GOT3 (cell line): ENCODE measurements around the gene HDAC9.

ENCODE experiments used
- DNase-seq: peaks from one replicate; lab custom pipeline; 2025; ENCODE audit warnings: mixed read lengths; lab: John Stamatoyannopoulos, UW

The HDAC9 gene

DNA sequence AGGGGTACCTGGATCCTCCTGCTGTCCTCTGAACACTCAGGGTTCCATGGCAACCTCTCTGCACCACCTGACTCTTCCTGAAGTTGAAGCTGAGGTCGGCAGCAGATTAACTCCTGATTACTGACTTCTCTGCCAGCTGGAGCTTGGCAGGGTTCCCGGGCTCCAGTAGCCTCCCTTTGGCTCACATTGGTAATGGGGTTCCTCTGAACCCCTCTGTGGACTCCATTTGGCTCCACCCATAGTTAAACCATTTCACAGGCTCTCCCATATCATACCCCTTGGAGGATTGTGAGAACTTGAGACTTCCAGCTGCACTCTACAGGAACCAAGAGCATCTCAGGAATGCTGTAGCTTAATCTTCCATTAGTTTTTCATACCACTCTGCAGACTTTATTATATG lies 292.5 kb downstream of the HDAC9 start:
- DNase-seq, result no peak

DNA sequence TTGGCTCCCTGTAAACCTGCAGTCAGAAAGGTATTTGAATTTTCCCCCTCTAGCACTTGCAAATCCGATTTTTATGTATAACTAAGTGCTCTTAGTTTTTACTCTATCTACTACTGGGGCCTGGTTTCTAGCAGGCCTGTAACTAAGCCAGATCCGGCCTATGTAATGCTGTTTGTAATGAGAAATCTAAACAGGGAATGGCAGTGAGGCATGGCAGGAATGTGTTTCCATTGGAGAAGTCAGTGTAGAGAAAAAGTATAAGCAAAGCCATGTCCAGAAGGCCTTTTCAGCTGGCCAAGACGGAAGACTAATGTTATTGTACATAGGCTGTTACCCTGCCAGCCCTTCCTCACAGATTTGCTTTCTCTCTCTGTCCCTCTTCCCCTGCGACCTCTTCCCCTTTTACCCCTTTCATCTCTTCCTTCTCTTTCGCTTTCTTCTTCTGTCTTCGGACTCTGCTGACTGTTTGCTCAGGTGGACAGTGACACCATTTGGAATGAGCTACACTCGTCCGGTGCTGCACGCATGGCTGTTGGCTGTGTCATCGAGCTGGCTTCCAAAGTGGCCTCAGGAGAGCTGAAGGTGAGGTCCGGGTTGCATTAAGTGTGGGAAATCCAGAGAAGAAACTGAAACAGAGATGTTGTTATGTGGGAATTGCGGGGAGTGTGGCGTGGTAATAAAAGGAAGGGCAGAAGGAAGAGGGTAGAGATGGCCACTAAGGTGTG lies 297.5 kb downstream of the HDAC9 start:
- DNase-seq, result no peak

DNA sequence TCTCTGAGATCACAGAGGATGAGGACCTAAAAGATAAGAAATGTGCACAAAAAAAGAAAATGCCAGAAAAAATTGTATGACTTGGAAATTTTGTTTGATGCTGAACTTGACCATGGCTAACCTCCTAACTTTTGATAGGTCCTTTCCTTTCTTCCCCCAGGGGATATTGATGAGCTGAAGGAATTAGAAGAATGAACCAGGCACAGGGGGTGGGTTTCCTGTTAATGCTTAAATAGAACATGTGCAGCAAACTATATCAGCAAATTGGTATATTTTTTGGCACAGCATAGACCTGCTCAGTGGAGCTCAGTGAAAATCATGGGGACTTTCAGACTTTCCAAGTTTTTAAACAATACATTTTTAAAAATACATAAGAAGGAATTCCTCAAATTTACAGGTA lies 300.7 kb downstream of the HDAC9 start:
- no peak for DNase-seq

DNA sequence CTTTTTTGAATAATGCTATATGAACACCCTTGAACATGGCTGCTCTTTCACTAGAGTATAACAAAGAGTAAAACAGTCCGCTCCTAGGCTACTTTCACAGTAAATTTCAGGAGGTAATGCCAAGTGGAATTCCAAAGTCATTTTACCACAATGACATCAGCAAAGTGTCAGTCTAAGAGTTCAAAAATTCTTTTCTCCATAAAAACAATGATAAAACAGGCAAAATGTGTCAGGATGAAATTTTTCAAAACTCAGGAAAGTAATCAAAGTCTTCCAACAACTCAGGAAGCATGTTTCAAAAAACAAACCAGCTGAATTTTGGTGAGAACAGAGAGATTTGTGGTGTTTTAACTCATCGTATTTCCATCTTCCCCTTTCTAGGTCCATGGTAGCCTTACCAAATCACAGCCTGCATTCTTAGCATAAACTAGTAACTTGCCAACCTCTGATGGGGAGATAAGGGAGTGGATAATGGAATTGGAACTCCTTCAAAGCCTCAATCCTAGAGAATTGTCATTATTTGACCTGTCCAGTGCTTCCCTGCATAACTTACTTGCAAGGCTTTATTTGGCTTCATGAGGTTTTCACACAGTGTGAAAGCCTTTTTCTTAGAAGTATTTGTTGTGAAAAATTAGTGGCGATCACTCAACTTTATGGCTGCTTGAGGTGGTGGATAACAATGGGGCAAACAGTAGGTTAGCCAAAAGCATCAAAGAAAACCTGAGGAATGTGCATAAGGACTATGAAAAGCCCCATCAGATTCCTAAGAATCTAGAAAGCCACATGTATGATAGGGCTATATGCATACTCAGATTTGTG lies 302.7 kb downstream of the HDAC9 start:
- no peak for DNase-seq

DNA sequence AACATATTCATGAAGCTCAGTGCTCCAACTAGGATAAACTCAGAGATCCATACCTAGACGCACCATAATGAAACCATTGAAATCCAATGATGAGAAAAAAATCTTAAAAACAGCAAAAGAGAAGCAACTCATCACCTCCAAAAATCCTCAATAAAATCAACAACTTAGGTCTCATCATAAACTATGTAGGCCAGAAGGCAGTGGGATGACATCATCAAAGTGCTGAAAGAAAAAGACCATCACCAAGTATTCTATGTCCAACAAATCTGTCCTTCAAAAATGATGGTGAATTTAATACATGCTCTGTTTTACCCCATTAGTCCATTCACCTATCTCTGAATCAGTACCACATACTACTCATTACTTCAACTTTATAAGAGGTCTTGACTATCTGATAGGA lies 304.4 kb downstream of the HDAC9 start:
- no peak for DNase-seq

DNA sequence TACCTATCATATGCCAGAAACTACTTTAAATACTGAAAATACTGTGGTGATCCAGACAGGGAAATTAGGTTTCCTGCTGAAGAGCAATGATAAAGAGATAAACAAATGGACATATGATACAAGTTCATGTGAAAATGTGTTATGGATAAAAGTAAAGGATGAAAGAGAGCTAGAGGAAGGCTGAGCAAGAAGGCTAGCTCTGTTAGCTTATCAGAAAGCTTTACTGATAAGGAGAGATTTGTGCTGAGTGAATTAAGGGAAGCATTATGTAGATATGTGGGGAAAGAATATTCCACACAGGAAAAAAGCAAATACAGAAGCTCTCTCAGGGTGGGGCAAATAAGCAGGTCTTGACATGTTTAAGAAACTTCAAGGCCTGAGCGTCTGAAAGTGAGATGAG lies 308.4 kb downstream of the HDAC9 start:
- DNase-seq, result no peak

DNA sequence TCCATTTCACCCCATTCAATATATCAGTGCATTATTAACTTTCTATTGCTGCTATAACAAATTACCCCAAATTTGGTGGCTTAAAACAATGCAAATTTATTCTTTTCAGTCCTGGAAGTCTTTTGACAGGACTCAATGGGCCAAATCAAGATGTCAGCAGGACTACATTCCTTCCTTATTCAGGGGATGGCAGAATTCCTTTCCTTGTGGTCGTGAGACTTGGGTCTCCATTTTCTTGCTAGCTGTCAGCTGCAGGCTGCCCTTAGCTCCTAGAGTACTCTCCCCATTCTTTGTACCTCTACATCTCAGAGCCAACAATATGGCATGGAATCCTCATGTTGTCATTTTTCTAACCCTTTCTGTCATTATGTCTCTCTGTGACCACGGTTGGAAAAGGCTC lies 310.6 kb downstream of the HDAC9 start:
- no peak for DNase-seq

DNA sequence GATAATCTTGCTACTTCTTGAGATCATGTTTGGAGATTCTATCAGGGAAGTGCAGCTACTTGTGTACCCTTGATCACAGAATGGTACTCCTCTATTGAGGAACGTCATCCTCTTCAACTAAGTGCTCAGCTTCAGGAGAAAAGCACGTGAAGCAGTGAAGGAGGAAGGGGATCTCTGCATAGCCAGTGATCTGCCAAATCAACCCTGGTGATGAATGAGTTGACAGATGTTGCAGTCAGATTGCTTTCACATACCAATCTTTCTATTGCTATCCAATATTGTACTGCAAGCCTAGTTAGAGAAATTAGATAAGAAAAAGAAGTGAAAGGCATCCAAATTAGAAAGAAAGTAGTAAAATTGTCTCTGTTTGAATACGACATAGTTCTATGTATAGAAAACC lies 312.5 kb downstream of the HDAC9 start:
- no peak for DNase-seq

DNA sequence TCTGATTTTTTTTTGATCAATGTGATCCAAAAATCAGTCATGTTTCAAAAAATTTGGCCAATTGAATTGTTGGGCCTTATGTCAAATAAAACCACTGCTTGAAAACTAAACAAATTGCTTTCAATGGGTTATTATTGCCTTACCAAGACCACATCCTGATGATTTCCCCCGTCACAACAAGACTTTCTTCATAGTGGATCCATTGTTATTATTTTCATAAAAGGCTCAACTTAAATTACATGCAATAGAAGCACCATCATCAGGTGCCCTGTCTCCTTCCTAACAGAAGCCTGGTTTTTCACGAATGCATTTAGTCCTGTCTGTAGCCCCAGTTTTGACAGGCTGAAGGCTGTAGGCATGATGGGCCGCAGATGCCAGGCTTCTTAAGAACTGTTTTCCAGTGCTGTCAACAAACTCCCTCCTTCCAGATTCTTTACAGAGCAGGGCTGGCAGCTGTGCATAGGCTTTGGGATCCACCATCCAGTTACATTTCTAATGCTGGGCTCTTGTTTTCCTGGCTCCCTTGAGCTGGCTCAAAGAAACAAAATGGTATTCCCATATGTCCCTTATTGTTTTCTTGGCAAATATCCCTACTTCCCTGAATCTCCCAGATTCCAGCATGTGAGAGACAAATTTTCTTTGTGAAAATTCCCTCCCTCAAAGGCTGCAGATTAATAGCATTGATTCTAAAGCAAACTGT lies 319.9 kb downstream of the HDAC9 start:
- DNase-seq, result no peak

DNA sequence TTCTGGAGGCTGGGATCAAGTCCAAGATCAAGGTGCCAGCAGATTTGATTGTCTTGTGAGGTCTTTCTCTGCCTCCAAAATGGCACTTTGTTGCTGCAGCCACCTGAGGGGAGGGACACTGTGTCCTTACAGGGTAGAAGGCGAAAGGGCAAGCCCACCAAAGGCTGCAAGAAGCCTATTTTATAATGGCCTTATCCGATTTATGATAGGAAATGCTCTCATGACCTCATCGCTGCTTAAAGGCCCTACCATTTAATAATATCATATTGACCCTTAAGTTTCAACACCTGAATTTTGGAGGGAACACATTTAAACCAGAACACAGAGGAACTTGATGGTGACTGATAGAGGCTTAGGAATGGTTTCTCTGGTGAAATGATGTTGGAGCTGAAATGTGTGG lies 325.4 kb downstream of the HDAC9 start:
- DNase-seq, result no peak

DNA sequence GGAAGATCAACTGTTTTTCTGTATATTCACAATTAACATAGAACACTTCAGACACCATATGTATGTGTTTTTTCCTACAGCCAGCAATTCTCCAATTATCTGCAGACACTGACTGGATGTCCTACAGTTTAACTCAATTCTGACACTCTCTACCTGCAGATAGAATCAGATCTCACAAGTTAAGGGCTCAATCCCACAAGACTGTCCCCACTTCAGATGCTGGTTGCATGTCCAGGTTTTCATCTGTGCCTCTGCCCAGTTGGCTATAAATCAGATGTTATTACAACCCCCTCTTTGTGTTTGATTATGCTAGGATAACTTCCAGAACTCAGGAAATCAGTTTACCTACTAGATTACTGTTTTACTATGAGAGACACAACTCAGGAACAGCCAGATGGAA lies 326.0 kb downstream of the HDAC9 start:
- no peak for DNase-seq

DNA sequence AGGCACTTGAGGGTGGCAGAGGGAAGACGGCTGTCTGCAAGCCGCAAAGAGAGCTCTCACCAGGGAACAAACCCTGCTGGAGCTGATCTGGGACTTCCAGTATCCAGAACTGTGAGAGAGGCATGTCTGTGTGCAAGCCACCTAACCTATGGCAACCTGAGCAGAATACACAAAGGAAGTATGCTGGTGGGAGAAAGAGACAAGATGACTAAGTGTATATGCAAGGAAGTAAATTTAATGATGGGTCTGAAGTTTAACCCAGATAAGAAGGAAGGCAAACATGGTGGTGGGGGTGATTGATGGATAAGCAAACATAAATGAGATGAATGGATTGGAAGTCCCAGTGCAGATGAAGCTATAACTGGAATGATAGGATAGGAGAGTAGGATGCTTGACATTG lies 328.6 kb downstream of the HDAC9 start:
- no peak for DNase-seq

DNA sequence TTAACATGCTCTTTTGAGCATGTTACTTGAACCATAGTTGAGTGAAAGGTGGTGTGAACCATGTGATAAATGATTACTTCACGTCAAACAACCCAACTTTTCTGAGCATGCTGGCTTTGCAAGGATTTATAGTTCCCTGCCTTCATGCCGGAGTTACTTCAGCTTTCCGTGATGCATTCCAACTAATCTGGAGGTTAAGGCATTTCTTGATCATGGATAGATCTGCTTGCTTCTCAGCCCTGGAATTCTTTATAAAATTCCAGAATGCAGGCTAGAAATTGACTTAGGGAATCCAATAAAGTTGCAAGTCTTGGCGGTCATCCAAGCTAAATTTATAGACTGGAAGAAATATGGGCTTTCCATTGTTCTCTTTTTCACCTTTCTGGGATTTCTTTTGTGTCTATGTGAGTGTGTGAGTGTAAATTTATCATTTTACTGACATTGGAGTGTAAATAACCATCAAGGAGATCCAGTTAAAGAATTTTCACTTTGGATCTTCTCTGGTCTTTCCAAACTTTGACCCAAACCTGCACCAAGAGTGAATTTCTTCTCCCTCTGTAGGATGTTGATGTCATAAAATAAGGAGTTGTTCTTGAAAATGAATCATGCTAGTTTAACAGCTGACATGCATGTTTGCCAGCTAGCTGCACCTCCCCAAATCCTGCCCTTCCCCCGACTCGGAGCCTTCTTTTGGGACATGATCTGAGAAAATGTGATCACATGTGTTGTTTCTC lies 332.9 kb downstream of the HDAC9 start:
- DNase-seq, result no peak

DNA sequence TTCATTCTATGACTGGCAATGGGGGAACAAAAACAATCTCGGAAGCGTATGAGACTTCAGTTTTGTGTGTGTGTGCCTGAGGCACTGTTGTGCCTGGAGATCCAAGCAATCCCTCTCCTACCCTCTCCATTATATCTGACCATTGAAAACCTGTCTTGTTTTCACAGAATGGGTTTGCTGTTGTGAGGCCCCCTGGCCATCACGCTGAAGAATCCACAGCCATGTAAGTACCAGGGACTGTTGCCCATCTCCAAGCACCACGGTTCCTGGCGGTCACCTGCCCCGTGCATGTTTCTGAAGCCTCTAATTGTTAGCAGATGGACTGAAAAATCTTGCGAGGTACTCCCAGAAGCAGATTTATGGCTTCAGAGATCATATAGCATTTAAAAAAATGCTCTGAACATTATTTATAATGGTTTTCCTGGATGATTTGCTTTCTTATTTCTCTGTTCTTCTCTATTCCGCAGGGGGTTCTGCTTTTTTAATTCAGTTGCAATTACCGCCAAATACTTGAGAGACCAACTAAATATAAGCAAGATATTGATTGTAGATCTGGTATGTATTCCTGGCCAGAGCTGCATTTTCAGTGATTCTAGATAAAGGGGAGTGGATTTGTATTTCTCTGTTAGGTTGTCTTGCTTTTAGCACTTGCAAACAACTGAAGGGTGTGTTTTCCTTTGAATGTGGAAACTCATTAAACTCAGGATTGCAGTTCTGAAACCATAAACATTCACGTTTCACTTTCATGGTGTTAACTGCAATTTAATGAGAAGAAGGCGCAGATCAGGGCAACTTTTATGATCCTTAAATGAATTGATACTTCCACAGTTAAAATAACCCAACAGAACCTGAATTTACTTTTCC lies 333.7 kb downstream of the HDAC9 start:
- no peak for DNase-seq

DNA sequence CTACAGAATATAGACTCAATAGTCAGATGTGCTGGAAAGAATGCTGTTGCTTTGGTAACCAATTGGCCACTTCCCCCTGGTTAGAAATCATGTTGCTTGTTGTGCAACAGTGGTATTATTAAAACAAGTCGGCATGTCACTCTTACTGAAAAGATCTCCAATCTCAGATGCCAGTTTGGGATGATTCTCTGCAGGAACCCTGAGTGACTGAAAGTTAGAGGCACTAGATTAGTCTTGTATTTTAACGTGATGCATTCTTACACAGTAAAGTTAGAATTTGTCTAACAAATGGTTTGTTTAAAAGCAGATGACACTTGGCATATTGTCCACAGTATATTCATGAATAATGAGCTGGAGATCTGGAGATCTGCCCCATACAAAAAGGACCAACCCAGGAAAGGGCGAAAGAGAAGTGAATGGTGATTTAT lies 334.3 kb downstream of the HDAC9 start:
- DNase-seq, result no peak

DNA sequence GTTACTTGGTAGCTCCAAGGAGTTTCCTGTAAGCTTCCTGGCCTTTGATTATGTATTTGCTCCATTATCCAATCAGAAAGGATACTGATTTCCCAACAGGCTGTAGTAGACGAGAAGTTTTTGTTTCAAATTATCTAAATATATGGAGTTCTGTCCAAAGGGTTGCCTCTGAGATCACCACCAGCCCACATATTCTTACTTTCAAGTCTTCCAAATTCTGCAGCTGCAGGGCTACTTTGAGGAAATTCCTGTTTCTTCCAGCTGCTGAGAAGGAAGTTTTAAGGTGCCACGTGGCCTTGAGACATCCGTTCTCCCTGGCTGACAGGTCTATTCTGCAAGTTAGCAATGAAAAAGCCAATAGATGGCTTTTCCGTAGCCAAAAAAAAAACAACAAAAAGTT lies 335.9 kb downstream of the HDAC9 start:
- no peak for DNase-seq

DNA sequence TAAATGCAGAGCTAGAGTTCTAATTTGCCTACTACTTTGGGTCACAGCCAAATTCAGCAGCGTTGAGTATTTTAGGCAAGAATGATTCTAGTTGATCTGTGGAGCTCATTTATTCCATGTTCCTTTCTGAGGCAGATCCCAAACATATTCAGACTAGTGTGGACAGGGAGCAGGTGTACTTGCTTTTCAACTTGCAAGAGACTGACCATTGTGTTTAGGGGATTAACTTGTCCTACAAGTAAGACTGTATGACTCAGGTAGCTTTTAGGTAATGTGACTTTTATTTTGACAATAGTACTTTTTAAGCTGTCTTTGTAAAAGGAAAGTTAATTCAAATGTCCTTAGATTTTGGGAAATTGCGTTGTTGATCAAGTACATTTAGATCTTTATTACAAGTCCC lies 336.4 kb downstream of the HDAC9 start:
- DNase-seq, result no peak

DNA sequence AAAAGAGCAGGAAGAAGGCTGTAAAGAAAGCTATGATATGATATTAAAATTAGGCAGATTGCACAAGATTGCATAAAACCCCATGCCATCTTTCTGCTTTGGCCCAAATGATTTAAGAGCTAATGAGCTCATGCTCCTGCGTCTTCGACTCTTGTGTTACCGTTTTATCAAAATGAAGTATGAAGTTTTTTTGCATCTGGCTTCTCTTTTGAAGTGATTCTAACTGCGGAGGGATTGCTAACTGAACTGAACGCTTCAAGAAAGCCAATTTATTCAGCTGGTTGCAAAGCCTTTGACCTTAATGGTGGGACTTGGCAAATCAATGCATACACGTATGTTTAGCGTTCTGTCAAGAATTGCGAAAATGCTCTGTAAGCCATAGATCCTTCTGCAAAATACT lies 339.0 kb downstream of the HDAC9 start:
- DNase-seq, result no peak

DNA sequence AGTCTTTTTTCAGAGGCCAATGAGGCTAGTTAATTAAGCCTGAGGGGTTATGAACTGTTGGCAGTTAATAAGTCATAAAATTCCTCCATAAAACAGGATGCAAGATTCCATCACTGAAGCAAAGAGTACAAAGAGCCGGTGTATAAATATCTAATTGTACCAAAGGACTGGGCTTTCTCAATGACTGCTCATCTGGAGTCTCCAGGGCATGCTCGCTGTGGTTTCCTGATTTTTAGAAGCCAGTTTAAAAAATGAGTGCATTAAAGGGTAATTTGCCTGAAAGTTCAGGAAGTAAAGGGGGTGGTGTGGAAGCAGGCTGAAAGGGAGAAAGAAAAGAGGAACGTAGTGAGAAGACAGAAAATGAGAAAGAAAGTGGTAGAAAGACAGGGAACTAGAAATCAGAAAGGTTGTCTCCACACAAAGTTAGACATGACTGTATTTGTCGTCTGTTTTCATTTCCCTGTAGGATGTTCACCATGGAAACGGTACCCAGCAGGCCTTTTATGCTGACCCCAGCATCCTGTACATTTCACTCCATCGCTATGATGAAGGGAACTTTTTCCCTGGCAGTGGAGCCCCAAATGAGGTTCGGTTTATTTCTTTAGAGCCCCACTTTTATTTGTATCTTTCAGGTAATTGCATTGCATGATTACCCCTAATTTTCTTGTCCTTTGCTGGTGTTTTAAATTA lies 339.6 kb downstream of the HDAC9 start:
- no peak for DNase-seq

DNA sequence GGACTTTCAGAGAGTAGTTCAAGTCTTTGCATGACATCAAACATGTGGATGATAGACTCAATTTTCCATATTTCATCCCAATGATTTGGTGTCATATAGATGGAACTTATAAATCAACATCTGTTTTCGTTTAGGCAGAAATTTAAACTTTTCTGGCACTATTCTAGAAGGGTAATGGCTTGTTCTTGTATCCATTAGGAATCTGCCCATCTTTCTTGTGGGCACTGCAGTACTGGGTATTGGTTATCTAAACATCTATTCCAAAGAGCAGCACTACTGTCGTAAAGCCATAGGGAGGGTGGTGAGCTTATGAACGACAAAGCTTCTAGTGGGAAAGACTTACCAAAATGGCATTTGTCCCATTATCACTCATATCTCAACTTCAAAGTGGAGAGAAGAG lies 348.4 kb downstream of the HDAC9 start:
- no peak for DNase-seq

DNA sequence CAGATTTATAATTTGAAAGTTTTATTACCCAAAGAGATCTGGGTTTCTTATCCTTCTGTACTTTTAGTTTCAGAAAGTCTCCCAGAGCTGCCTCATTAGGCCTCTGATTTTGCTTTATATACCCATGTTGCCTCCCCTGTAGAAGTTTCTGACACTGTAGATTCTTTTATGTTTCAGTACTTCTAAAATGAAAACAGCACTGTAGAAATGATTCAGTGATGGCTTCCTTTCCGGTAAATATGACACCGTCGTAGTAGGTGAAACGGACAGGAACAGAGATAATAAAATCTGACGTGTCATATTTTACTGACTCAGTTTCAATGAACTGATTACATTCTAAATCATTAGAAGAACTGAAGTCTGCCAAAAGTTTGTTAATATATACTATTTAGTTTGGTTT lies 349.2 kb downstream of the HDAC9 start:
- DNase-seq, result no peak
